NT2/D1 (cell line): ENCODE measurements around the gene ADH1C.

ENCODE experiments used
- YY1 ChIP-seq: IDR thresholded peaks from 2 replicates; pipeline ENCODE4 v1.6.1; 2011; ENCODE audit not compliant: insufficient read length, insufficient read depth
- ZNF274 ChIP-seq: IDR thresholded peaks from 2 replicates; pipeline ENCODE4 v1.6.1; 2011; ENCODE audit warnings: mild to moderate bottlenecking, low read depth, low read length

GRCh38 chr4:99389606-99390005 is 37.1 kb upstream of the ADH1C start:
- TF ChIP-seq ZNF274 = no peak
- no peak for TF ChIP-seq YY1
